Fibroblast of mammary gland (primary cell): Measurements from ENCODE around the gene MOCOS.

Source experiments
- DNase-seq: peaks from one replicate; pipeline ENCODE4 v3.0.0-alpha.2; 2010; ENCODE audit warnings: low read depth
- H3K4me3 ChIP-seq: 2 replicates; pipeline ENCODE4 v1.5.1; 2011; ENCODE audit warnings: low read depth, mild to moderate bottlenecking, low read length, moderate library complexity; ENCODE audit not compliant: control insufficient read depth
- TF ChIP-seq, protein P1 (sequence below): conservative IDR thresholded peaks from 2 replicates; pipeline ENCODE4 v1.5.1; 2011; ENCODE audit warnings: low read depth, low read length, inconsistent platforms; ENCODE audit not compliant: control insufficient read depth, insufficient read depth

MOCOS gene

DNA sequence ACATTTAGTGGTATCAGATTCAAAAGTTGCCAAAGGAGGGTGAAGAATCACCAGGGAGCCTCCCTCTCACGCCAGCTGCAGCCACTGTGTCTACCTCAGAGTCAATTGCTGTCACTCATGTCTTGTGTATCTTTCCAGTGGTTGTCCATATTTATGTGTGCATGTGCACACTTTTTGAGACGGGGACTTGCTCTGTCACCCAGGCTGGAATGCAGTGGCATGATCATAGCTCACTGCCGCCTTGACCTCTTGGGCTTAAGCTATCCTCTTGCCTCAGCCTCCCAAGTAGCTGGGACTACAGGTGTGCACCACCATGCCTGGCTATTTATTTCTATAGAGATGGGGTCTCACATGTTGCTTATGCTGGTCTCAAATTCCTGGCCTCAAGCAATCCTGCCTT, 4.0 kb downstream of the MOCOS start:
- TF ChIP-seq, protein P1, sequence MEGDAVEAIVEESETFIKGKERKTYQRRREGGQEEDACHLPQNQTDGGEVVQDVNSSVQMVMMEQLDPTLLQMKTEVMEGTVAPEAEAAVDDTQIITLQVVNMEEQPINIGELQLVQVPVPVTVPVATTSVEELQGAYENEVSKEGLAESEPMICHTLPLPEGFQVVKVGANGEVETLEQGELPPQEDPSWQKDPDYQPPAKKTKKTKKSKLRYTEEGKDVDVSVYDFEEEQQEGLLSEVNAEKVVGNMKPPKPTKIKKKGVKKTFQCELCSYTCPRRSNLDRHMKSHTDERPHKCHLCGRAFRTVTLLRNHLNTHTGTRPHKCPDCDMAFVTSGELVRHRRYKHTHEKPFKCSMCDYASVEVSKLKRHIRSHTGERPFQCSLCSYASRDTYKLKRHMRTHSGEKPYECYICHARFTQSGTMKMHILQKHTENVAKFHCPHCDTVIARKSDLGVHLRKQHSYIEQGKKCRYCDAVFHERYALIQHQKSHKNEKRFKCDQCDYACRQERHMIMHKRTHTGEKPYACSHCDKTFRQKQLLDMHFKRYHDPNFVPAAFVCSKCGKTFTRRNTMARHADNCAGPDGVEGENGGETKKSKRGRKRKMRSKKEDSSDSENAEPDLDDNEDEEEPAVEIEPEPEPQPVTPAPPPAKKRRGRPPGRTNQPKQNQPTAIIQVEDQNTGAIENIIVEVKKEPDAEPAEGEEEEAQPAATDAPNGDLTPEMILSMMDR = no peak
- no peak overlapping the region for H3K4me3 ChIP-seq
- DNase-seq = no peak

DNA sequence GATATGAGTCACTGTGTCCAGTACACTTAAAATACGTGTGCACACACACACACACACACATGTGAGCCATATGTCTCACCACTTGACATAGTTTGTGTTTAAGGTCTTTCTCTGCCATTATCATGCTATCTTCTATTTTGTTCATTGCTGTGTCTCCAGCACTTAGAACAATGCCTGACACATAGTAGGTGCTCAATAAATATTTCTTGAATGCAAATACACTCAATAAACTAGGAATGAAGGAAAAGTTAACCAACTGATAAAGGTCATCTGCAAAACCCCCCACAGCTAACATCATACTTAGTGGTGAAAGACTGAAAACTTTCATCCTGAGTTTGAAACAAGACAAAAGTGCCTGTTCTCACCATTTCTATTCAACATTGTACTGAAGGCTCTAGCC, 4.4 kb downstream of the MOCOS start:
- no peak for DNase-seq
- TF ChIP-seq, protein P1 = no peak
- H3K4me3 ChIP-seq = no peak overlapping the region

- H3K4me3 ChIP-seq = no peak overlapping the region
- TF ChIP-seq, protein P1 = no peak
- no peak for DNase-seq
Measured at GRCh38 chr18:36194600-36195315, 7.5 kb downstream of the MOCOS start.

DNA sequence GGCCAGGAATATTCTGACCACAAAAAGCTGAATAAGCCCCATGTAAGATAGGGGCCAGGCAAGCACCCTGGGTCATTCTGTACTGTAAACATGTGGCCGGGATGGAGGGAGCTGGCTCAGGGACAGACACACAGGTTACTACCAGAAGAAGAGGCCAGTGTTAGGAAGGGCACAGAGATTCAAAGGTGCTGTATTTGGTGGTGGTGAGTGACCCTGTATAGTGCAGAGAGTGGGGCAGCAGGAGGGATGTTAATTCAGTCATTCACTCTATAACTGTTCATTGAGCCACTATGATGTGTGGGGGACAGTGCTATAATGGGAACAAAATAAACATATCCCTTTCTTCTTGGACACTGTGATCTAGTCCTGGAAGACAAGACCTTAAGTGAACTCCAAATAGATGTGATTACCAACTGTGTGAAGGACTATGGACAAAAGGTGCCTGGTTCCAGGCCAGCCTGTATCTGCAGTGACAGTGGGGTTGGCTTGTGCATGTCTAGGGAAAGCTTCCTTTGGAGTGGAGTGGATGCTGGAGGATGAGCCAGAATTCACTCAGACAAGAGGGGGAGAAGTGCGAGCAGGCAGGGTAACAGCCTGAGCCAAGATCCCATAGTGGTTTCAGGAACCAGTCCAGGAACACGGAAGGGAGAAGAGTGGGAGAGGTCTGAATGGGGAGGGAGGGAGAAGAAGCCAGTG, 8.3 kb downstream of the MOCOS start:
- TF ChIP-seq, protein P1 = no peak
- DNase-seq = no peak
- no peak overlapping the region for H3K4me3 ChIP-seq

GRCh38 chr18:36196238-36196995, 9.1 kb downstream of the MOCOS start:
- no peak overlapping the region for H3K4me3 ChIP-seq
- TF ChIP-seq, protein P1 = no peak
- no peak for DNase-seq

DNA sequence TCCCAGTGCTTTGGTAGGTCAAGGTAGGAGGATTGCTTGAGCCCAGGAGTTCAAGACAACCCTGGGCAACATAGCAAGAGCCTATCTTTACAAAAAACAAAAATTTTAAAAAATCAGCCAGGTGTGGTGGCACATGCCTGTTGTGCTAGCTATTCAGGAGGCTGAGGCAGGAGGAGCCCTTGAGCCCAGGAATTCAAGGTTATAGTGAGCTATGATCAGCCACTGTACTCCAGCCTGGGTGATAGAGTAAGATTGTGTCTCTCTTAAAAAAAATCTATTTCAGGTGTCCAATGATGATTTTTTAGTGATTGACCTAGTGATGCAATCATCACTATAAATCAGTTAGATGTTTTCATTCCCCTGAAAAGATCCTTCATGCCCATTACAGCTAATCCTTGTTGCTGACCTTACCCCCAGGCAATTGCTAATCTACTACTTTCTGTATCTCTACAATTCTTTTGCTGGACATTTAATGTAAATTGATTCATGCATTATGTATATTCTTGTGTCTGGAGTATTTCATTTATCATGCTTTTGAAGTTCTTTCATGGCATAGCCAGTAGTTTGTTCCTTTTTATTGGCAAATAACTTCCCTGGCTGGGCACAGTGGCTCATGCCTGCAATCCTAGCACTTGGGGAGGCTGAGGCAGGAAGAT, 10.3 kb downstream of the MOCOS start:
- no peak for DNase-seq
- TF ChIP-seq, protein P1 = no peak
- no peak overlapping the region for H3K4me3 ChIP-seq
